ENCODE results near the gene SLC43A2. TPM values are rescaled to one million over a fixed set of nuclear protein-coding genes. Genes with fewer than 3 reads are reported as not detected.

Gene SLC43A2
- total RNA-seq, 2 donors from 2014 or later = 9.6 to 22.4 TPM

GRCh38 chr17:1646199-1646875, 17.7 kb upstream of the SLC43A2 start:
- no peak overlapping the region for H3K27ac ChIP-seq
- no peak for ATAC-seq
- H3K27me3 ChIP-seq = no peaks in the 10 kb centered on the region
- peaks cover 0 to 8% of the 10 kb centered on the region in 2 donors for H3K36me3 ChIP-seq (replicated peaks in 1 of 2; ENCODE audit: insufficient read depth in 1 of 2, low read depth in 2 of 2)
- intact Hi-C loops (cut with DNase I) = no loop called here
- DNase-seq = no peak
- no peak overlapping the region for H3K4me3 ChIP-seq
- 78 to 83% methylated on average over 9 to 12 of the region's 13 CpGs for WGBS, 2 donors
- H3K9me3 ChIP-seq = no peaks in the 10 kb centered on the region
- peaks cover 61% of the 10 kb centered on the region for H3K4me1 ChIP-seq
- no peak for TF ChIP-seq CTCF (IDR thresholded peaks at IDR 0.05)
- no peak for TF ChIP-seq POLR2A (IDR thresholded peaks at IDR 0.05)

GRCh38 chr17:1645207-1646171, 16.9 kb upstream of the SLC43A2 start, which contains the start of gene SCARF1:
SCARF1 (minus strand) TSS chr17:1645732; CDS start chr17:1645697, 35 bp downstream.
- ATAC-seq = no peak
- DNase-seq = no peak
- peaks cover 52% of the 10 kb centered on the region for H3K4me1 ChIP-seq
- peak within 1 kb of the TSS in 2 of 4 donors; percentile 53 to 54 for H3K27ac ChIP-seq
- intact Hi-C loops (cut with DNase I) = no loop called here
- H3K9me3 ChIP-seq = no peaks in the 10 kb centered on the region
- no peak within 1 kb of the TSS for H3K4me3 ChIP-seq
- TF ChIP-seq POLR2A (IDR thresholded peaks at IDR 0.05) = peak in 2 of 3 donors; percentile 22 to 30
- no peak for TF ChIP-seq CTCF (IDR thresholded peaks at IDR 0.05)
- WGBS, 2 donors = 67 to 74% methylated on average over 12 to 25 of the region's 25 CpGs
- no peaks in the 10 kb centered on the region for H3K36me3 ChIP-seq (replicated peaks in 1 of 2; ENCODE audit: insufficient read depth in 1 of 2, low read depth in 2 of 2)
- no peaks in the 10 kb centered on the region for H3K27me3 ChIP-seq

GRCh38 chr17:1644493-1645206, 16.0 kb upstream of the SLC43A2 start:
- TF ChIP-seq POLR2A (IDR thresholded peaks at IDR 0.05) = no peak
- TF ChIP-seq CTCF (IDR thresholded peaks at IDR 0.05) = no peak
- Histone ChIP-seq H3K27me3 (no peaks in the 10 kb centered on the region), H3K9me3 (no peaks in the 10 kb centered on the region), H3K36me3 (replicated peaks in 1 of 2; ENCODE audit: insufficient read depth in 1 of 2, low read depth in 2 of 2) (no peaks in the 10 kb centered on the region), H3K4me1 (peaks cover 54% of the 10 kb centered on the region), H3K27ac (peak overlapping the region in 3 of 4 donors; percentile 23 to 62 (median 54)), H3K4me3 (no peak overlapping the region)
- no peak for DNase-seq
- WGBS, 2 donors = 63 to 86% methylated on average over 8 to 14 of the region's 15 CpGs
- no peak for ATAC-seq
- intact Hi-C loops (cut with DNase I) = no loop called here

- DNase-seq (no peak), ATAC-seq (no peak)
- Histone ChIP-seq H3K4me1 (peaks cover 55% of the 10 kb centered on the region), H3K27ac (peak overlapping the region; percentile 23 to 62 (median 50)), H3K36me3 (replicated peaks in 1 of 2; ENCODE audit: insufficient read depth in 1 of 2, low read depth in 2 of 2) (no peaks in the 10 kb centered on the region), H3K4me3 (no peak overlapping the region), H3K27me3 (no peaks in the 10 kb centered on the region), H3K9me3 (no peaks in the 10 kb centered on the region)
- TF ChIP-seq CTCF (IDR thresholded peaks at IDR 0.05) (no peak), POLR2A (IDR thresholded peaks at IDR 0.05) (no peak)
- intact Hi-C loops (cut with DNase I) = no loop called here
- 34 to 63% methylated on average over 4 to 9 of the region's 13 CpGs for WGBS, 2 donors
These were observed 15.4 kb upstream of the SLC43A2 start for GRCh38 chr17:1643999-1644492.

Data from body of pancreas (tissue), 4 donors.